HPDE6-E6E7 (cell line): Measurements from ENCODE around the gene FAM131B.

ENCODE experiments used
- DNase-seq: peaks from one replicate; pipeline ENCODE4 v3.0.0; 2011; ENCODE audit warnings: missing footprints; ENCODE audit errors: extremely low spot score

Gene FAM131B

DNA sequence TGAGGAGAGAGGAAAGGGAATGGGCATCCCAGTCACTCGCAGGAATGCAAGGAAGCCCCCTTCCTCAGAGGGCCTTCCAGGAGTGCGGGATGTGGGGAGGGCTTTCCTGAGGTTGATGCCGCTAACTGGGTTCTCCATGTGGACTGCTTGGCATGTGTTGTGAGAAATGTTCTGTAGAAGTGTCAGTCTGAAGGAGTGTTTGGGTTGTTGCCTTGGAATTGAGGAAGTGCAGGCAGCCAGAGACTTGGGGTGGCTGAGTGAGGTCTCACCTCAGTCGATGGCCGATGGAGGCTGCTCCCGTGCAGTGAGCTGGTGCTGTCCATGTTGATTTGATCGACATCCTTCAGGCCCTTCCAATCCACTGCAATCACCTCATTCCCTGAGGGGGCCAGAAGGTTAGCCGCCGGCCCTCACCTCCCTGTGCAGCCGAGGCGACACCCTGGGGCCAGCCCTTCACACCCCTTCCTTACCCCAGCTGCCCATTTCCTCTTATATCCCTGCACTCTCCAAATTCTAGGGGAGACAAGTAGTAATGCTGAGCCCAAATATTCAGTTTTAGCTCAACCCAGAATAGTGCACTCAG is 2.7 kb downstream of the FAM131B start:
- DNase-seq, result no peak

GRCh38 chr7:143358626-143359025 is 3.9 kb downstream of the FAM131B start:
- no peak for DNase-seq

DNA sequence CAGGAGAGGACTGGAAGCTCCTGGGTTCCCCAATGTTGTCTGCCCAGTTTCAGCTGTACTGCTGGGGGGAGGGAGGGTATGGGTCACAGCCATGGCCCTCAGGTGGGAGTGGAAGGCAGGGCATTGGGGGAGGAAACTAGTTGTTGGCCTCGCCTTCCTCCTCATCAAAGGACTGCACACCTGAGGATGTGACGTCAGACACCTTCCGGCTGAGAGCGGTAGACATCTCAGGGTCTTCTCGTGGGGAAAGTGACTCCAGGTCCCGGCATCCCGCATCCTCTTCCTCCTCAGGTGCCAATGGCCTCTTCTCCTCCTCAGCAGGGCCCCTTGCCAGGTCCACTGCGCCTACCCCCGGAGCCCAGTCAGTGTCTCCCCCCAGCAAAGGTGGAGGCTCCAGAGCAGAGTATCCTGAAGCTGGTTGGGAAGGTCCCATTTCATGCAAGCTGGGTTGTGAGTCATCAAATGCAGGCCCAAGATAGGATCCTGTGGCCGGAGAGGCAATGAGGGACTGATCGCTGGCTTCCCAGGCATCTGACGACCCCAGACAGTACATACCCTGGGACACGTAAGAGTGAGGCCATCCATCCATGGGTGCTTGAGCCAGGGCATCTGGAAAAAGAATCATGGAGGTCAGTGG is 6.0 kb downstream of the FAM131B start:
- no peak for DNase-seq

- no peak for DNase-seq
Measured at GRCh38 chr7:143355450-143356385, 6.8 kb downstream of the FAM131B start.

- no peak for DNase-seq
Measured at GRCh38 chr7:143354965-143355364, 7.5 kb downstream of the FAM131B start.

- DNase-seq, result no peak
Measured at GRCh38 chr7:143354376-143354775, 8.1 kb downstream of the FAM131B start.

GRCh38 chr7:143352531-143353002 is 9.9 kb downstream of the FAM131B start:
- no peak for DNase-seq

DNA sequence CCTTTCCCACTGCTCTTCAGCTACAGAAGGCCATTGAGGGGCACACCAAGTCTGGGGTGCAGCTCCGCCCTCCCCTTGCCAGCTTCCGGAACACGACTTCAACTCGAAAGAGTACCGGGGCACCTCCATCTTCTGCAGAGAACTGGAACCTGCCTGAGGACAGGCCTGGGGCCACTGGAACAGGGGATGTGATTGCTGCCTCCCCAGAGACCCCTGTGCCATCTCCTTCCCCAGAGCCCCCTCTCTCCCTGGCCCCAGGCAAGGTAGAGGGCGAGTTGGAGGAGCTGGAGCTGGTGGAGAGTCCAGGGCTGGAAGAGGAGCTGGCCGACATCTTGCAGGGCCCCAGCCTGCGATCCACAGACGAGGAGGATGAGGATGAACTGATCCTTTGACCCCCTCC is 10.9 kb downstream of the FAM131B start:
- DNase-seq, result no peak

GRCh38 chr7:143351060-143351459 is 11.5 kb downstream of the FAM131B start:
- DNase-seq, result no peak

- DNase-seq, result no peak
Measured at GRCh38 chr7:143347950-143348349, 14.6 kb downstream of the FAM131B start.

GRCh38 chr7:143346018-143346417 is 16.5 kb downstream of the FAM131B start:
- no peak for DNase-seq

GRCh38 chr7:143345428-143345900 is 17.0 kb downstream of the FAM131B start:
- no peak for DNase-seq

GRCh38 chr7:143343596-143343995 is 18.9 kb downstream of the FAM131B start:
- no peak for DNase-seq

DNA sequence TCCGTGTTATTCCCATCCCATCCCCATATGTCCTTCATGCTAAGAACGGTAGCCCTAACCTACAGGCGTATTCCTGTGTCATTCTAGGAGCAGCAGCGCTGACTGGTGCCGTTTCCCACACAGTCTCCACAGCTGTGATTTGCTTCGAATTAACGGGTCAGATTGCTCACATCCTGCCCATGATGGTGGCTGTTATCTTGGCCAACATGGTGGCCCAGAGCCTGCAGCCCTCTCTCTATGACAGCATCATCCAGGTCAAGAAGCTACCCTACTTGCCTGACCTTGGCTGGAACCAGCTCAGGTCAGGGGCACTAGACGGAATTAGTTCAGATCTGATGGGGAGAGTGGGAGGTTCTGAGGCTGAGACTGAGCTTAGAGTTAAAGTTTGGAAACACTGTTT is 20.7 kb downstream of the FAM131B start:
- no peak for DNase-seq

DNA sequence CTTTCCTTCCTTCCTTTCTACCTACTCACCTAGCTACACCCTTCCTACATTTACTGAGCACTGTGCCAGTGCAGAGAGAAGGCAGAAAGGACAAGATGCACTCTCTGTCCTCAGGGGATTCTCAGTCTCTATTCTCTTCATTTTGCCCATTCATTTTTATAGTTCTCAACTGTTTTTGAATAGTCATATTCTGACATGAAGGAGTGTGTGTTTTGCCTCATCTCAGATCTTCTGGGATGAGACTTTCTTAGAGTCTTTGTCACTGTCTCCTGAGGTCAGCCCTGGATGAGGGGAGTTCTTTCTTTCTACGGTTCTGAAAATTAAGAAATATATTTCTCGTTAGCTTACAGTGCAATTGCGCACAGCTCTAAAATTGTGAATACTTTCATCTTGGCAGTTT is 25.3 kb downstream of the FAM131B start:
- DNase-seq, result no peak

- DNase-seq, result no peak
Measured at GRCh38 chr7:143334244-143334643, 28.3 kb downstream of the FAM131B start.

- peak; percentile 88 for DNase-seq
Measured at GRCh38 chr7:143331179-143331801, 31.2 kb downstream of the FAM131B start.

GRCh38 chr7:143329471-143330170 is 32.9 kb downstream of the FAM131B start:
- DNase-seq, result no peak

- no peak for DNase-seq
Measured at GRCh38 chr7:143327903-143328302, 34.6 kb downstream of the FAM131B start.

DNA sequence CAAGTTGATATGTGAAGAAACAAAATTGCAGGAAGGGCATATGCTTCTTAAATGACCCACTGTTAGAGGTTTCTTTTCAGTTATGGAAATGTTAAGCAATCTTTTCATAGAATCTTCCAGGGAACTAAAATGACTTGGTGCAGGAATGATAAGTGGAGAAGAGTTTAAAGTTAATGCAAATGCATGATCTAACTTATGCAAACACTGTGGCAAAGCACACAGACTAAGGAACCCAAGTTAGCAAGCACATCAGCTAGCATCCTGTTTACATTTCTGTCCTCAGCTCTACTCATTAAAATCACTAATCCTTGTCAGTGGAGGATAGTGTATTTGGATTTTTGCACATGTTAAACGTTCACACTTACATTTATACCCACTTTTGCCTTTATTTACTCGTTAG is 37.3 kb downstream of the FAM131B start:
- no peak for DNase-seq

GRCh38 chr7:143323653-143324052 is 38.9 kb downstream of the FAM131B start:
- DNase-seq, result no peak
